Activated T-helper 2 cell treated with anti-CD3 and anti-CD28 coated beads, Interferon-gamma antibody, Interleukin-2, Interleukin-4, amounts not matched to agents 10 μg/mL and 5 μg/mL and 100 μg/mL, durations not matched to agents 14 hours and 24 hours and 36 hours (primary cell): ENCODE measurements around the gene ABCB11. TPM values are rescaled to one million over a fixed set of nuclear protein-coding genes. Genes with fewer than 3 reads are reported as not detected.
A peak's percentile ranks its signal among the peaks of the same experiment; 100 is the strongest.

ENCODE experiments used
- DNase-seq: peaks from one replicate; pipeline ENCODE4 v3.0.0; 2021; ENCODE audit warnings: low spot score
- H3K27ac Mint-ChIP-seq: one replicate; pipeline ENCODE4 v1.8.0; 2021; ENCODE audit warnings: mixed read lengths
- H3K27me3 Mint-ChIP-seq: one replicate; pipeline ENCODE4 v1.8.0; 2021; ENCODE audit warnings: low read depth, mixed read lengths
- H3K36me3 Mint-ChIP-seq: one replicate; pipeline ENCODE4 v1.8.0; 2021; ENCODE audit warnings: low read depth, mixed read lengths
- H3K4me1 Mint-ChIP-seq: one replicate; pipeline ENCODE4 v1.8.0; 2021; ENCODE audit warnings: low read depth, mixed read lengths
- H3K4me3 Mint-ChIP-seq: one replicate; pipeline ENCODE4 v1.8.0; 2021; ENCODE audit warnings: low read depth, mild to moderate bottlenecking, moderate library complexity, mixed read lengths
- H3K9me3 Mint-ChIP-seq: one replicate; pipeline ENCODE4 v1.8.0; 2021; ENCODE audit warnings: mixed read lengths
- intact Hi-C: fragments of 100-400 bp; cut with micrococcal nuclease; formaldehyde crosslinking; loops from one replicate; pipeline ENCODE4 v1.15.1; 2023
- total RNA-seq: library from RNA; stranded (reverse); gene quantifications from 2 replicates; pipeline ENCODE4 v1.2.3, GENCODE V29; 2022

Gene ABCB11
- total RNA-seq, 1 donor from 2014 or later: 0.02 TPM

GRCh38 chr2:168926621-168927386 is 104.3 kb downstream of the ABCB11 start:
- no peak for DNase-seq
- Mint-ChIP-seq H3K27me3 (peaks cover 63% of the 10 kb centered on the region), H3K9me3 (no peaks in the 10 kb centered on the region), H3K4me3 (no peak overlapping the region), H3K27ac (no peak overlapping the region), H3K4me1 (no peaks in the 10 kb centered on the region), H3K36me3 (no peaks in the 10 kb centered on the region)
- intact Hi-C loops: no loop called here

GRCh38 chr2:168920504-168921157 is 110.5 kb downstream of the ABCB11 start:
- DNase-seq: no peak
- Mint-ChIP-seq H3K9me3 (peaks cover 5% of the 10 kb centered on the region), H3K27me3 (peaks cover 58% of the 10 kb centered on the region), H3K27ac (no peak overlapping the region), H3K36me3 (no peaks in the 10 kb centered on the region), H3K4me3 (no peak overlapping the region), H3K4me1 (peaks cover 10% of the 10 kb centered on the region)
- intact Hi-C loops: loop anchor here (2.0 kb wide), 1 partner anchor 148 kb away; no protein-coding TSS in a partner anchor

- intact Hi-C loops: loop anchor here (2.0 to 10.0 kb wide), 3 partner anchors 26 to 422 kb away; partner anchors contain the start of gene SPC25
- Mint-ChIP-seq H3K4me3 (no peak overlapping the region), H3K4me1 (peaks cover 19% of the 10 kb centered on the region), H3K27ac (no peak overlapping the region), H3K36me3 (peaks cover 12% of the 10 kb centered on the region), H3K9me3 (peaks cover 20% of the 10 kb centered on the region), H3K27me3 (peaks cover 56% of the 10 kb centered on the region)
- DNase-seq: no peak
Measured at GRCh38 chr2:168916331-168916675, 114.8 kb downstream of the ABCB11 start.

GRCh38 chr2:168915441-168916330 is 115.4 kb downstream of the ABCB11 start:
- peaks cover 12% of the 10 kb centered on the region for H3K36me3 Mint-ChIP-seq
- intact Hi-C loops: loop anchor here (2.0 to 10.0 kb wide), 3 partner anchors 25 to 421 kb away; partner anchors contain the start of gene SPC25
- no peak overlapping the region for H3K27ac Mint-ChIP-seq
- peaks cover 53% of the 10 kb centered on the region for H3K27me3 Mint-ChIP-seq
- H3K4me3 Mint-ChIP-seq: no peak overlapping the region
- no peak for DNase-seq
- peaks cover 19% of the 10 kb centered on the region for H3K4me1 Mint-ChIP-seq
- peaks cover 20% of the 10 kb centered on the region for H3K9me3 Mint-ChIP-seq

GRCh38 chr2:168913495-168913894 is 117.6 kb downstream of the ABCB11 start:
- Mint-ChIP-seq H3K4me3 (no peak overlapping the region), H3K27ac (no peak overlapping the region), H3K36me3 (peaks cover 12% of the 10 kb centered on the region), H3K27me3 (peaks cover 52% of the 10 kb centered on the region), H3K9me3 (peaks cover 20% of the 10 kb centered on the region), H3K4me1 (peaks cover 16% of the 10 kb centered on the region)
- intact Hi-C loops: loop anchor here (10.0 kb wide), 2 partner anchors 199 to 419 kb away; no protein-coding TSS in a partner anchor
- DNase-seq: no peak

- peaks cover 16% of the 10 kb centered on the region for H3K4me1 Mint-ChIP-seq
- DNase-seq: no peak
- H3K27ac Mint-ChIP-seq: no peak overlapping the region
- peak overlapping the region; percentile 45 for H3K4me3 Mint-ChIP-seq
- intact Hi-C loops: loop anchor here (10.0 kb wide), 2 partner anchors 198 to 418 kb away; no protein-coding TSS in a partner anchor
- H3K36me3 Mint-ChIP-seq: peaks cover 12% of the 10 kb centered on the region
- peaks cover 50% of the 10 kb centered on the region for H3K27me3 Mint-ChIP-seq
- peaks cover 20% of the 10 kb centered on the region for H3K9me3 Mint-ChIP-seq
Measured at GRCh38 chr2:168912901-168913369, 118.2 kb downstream of the ABCB11 start.

- H3K4me3 Mint-ChIP-seq: no peak overlapping the region
- peaks cover 20% of the 10 kb centered on the region for H3K9me3 Mint-ChIP-seq
- H3K27me3 Mint-ChIP-seq: peaks cover 51% of the 10 kb centered on the region
- DNase-seq: no peak
- intact Hi-C loops: loop anchor here (10.0 kb wide), 2 partner anchors 198 to 418 kb away; no protein-coding TSS in a partner anchor
- H3K4me1 Mint-ChIP-seq: peaks cover 16% of the 10 kb centered on the region
- H3K27ac Mint-ChIP-seq: no peak overlapping the region
- H3K36me3 Mint-ChIP-seq: peaks cover 12% of the 10 kb centered on the region
Measured at GRCh38 chr2:168912466-168912865, 118.7 kb downstream of the ABCB11 start.

GRCh38 chr2:168910330-168910729 is 120.8 kb downstream of the ABCB11 start:
- no peak overlapping the region for H3K27ac Mint-ChIP-seq
- peaks cover 65% of the 10 kb centered on the region for H3K27me3 Mint-ChIP-seq
- H3K4me1 Mint-ChIP-seq: peaks cover 6% of the 10 kb centered on the region

GRCh38 chr2:168907940-168908662 is 123.0 kb downstream of the ABCB11 start:
- DNase-seq: no peak
- no peak overlapping the region for H3K4me3 Mint-ChIP-seq
- H3K9me3 Mint-ChIP-seq: no peaks in the 10 kb centered on the region
- peaks cover 66% of the 10 kb centered on the region for H3K27me3 Mint-ChIP-seq
- no peak overlapping the region for H3K27ac Mint-ChIP-seq
- H3K4me1 Mint-ChIP-seq: peaks cover 3% of the 10 kb centered on the region
- H3K36me3 Mint-ChIP-seq: no peaks in the 10 kb centered on the region
- intact Hi-C loops: no loop called here

More at GRCh38 chr2:168910330-168910729, 120.8 kb downstream of the ABCB11 start:
- Mint-ChIP-seq H3K4me3 (no peak overlapping the region), H3K9me3 (peaks cover 12% of the 10 kb centered on the region), H3K36me3 (peaks cover 12% of the 10 kb centered on the region)
- intact Hi-C loops: loop anchor here (10.0 kb wide), 2 partner anchors 196 to 416 kb away; no protein-coding TSS in a partner anchor
- DNase-seq: no peak

- Mint-ChIP-seq H3K27me3 (peaks cover 59% of the 10 kb centered on the region), H3K4me3 (no peak overlapping the region), H3K9me3 (no peaks in the 10 kb centered on the region), H3K4me1 (no peaks in the 10 kb centered on the region), H3K36me3 (no peaks in the 10 kb centered on the region), H3K27ac (no peak overlapping the region)
- intact Hi-C loops: no loop called here
- DNase-seq: no peak
Measured at GRCh38 chr2:168904358-168904757, 126.8 kb downstream of the ABCB11 start.

GRCh38 chr2:168903888-168904287 is 127.2 kb downstream of the ABCB11 start:
- Mint-ChIP-seq H3K27ac (no peak overlapping the region), H3K4me1 (no peaks in the 10 kb centered on the region), H3K27me3 (peaks cover 60% of the 10 kb centered on the region), H3K4me3 (no peak overlapping the region), H3K9me3 (no peaks in the 10 kb centered on the region), H3K36me3 (no peaks in the 10 kb centered on the region)
- intact Hi-C loops: no loop called here
- no peak for DNase-seq

- Mint-ChIP-seq H3K9me3 (no peaks in the 10 kb centered on the region), H3K4me3 (no peak within 1 kb of the TSS), H3K4me1 (no peaks in the 10 kb centered on the region), H3K27me3 (peaks cover 52% of the 10 kb centered on the region), H3K27ac (no peak within 1 kb of the TSS), H3K36me3 (no peaks in the 10 kb centered on the region)
- no peak for DNase-seq
- intact Hi-C loops: no loop called here
Measured at GRCh38 chr2:168901003-168901402, 130.1 kb downstream of the ABCB11 start, which contains the start of gene G6PC2. Gene G6PC2, plus strand, starts transcription at chr2:168901291. Its CDS starts 41 bp downstream, at chr2:168901332.
